ENCODE data around the gene CTXND2.
"Not testable (repeated sequence)": the region's sequence is repeated elsewhere in the genome, so short reads cannot be mapped to it uniquely, and the experiment has no call there.

The CTXND2 gene

DNA sequence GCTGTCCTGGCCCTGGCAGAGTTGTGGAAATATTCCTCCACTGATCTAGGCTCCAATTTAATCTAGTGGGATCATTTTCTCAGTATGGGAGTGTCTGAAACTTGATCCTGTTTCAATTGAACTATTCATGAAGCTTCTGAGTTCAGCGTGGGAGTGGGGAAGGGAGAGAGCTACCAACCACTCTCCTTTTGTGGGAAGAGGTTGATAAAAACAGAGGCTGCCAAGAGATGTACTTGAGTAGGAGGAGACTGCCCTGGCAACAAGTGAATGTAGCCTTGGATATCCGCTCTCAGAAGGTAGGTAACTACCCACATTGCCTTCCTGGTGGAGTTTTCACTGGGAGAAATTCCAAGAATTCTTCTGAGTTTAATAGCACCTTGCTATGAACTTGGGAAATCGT lies at the start of gene CTXND2:
CTXND2 (plus strand) TSS at position 119 of the 400 bp plus-strand sequence. CDS start 25,179 bp downstream, outside the sequence.
- ATAC-seq (replicated peaks; ENCODE audit: extremely low read depth, poor library complexity, severe bottlenecking) (no peak), DNase-seq (ENCODE audit: low spot score in 2 of 2) (no peak)
- Mint-ChIP-seq H3K4me1 (peaks cover 20% of the 10 kb centered on the region), H3K27me3 (no peaks in the 10 kb centered on the region), H3K36me3 (ENCODE audit: insufficient read depth) (no peaks in the 10 kb centered on the region), H3K27ac (ENCODE audit: low read depth) (no peak within 1 kb of the TSS), H3K9me3 (no peaks in the 10 kb centered on the region), H3K4me3 (no peak within 1 kb of the TSS)

DNA sequence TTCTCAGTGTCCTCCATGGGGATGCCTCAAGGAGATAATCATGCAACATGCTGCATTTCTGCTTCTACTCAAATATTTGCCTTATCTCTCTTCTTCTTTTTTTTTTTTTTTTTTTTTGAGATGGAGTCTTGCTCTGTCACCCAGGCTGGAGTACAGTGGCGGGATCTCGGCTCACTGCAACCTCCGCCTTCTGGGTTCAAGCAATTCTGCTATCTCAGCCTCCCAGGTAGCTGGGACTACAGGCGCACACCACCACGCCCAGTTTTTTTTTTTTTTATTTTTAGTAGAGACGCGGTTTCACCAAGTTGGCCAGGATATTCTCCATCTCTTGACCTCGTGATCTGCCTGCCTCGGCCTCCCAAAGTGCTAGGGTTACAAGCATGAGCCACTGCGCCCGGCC lies 46.1 kb upstream of the CTXND2 start:
- peaks cover 28% of the 10 kb centered on the region for H3K36me3 Mint-ChIP-seq (ENCODE audit: insufficient read depth)
- DNase-seq (ENCODE audit: low spot score in 2 of 2); H3K9me3 Mint-ChIP-seq; H3K4me3 Mint-ChIP-seq; H3K27ac Mint-ChIP-seq (ENCODE audit: low read depth); H3K27me3 Mint-ChIP-seq; ATAC-seq (replicated peaks; ENCODE audit: extremely low read depth, poor library complexity, severe bottlenecking); H3K4me1 Mint-ChIP-seq: not testable (repeated sequence)

DNA sequence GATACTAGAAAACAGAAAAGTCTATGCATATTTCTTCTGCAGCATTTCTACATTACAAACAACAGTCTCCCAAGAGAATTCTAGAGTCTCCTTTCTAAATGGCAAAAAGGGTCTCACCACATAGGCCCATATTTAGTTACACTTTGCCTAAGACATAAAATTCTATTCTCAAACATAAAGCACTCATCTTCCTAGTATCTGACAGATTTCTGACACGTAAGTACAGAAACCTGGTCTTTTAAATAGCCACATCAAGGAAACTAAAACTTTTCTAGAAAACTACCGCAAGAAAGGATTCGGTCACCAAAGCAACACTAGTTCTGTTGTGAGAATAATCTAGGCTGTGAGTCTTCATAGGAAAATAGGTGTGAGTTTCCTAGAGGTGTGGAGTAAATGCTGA lies 45.3 kb upstream of the CTXND2 start:
- DNase-seq (ENCODE audit: low spot score in 2 of 2) (no peak), ATAC-seq (replicated peaks; ENCODE audit: extremely low read depth, poor library complexity, severe bottlenecking) (no peak)
- H3K27me3 Mint-ChIP-seq, result no peaks in the 10 kb centered on the region
- H3K9me3 Mint-ChIP-seq, result no peaks in the 10 kb centered on the region
- H3K36me3 Mint-ChIP-seq (ENCODE audit: insufficient read depth), result peaks cover 24% of the 10 kb centered on the region
- no peaks in the 10 kb centered on the region for H3K4me1 Mint-ChIP-seq
- H3K27ac Mint-ChIP-seq (ENCODE audit: low read depth), result no peak overlapping the region
- no peak overlapping the region for H3K4me3 Mint-ChIP-seq

DNA sequence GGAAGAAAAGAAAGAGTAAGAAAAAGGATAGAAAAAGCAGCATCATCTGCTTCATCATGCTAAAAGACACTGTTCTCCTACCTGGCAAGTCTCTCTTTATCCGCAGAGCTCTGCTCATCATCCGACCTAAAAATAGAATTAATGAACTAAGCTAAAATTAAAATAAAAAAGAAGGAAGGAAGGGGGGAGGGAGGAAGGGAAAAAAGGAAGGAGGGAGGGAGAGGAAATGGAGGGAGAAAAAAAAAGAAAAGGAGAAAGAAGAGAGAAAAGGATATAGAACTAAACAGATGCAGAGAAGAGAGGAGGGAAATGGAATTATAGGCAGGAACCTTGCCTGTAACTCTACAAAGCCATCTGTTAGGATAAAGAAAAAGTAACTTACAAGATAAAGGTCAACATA lies 44.6 kb upstream of the CTXND2 start:
- H3K4me3 Mint-ChIP-seq, result no peak overlapping the region

DNA sequence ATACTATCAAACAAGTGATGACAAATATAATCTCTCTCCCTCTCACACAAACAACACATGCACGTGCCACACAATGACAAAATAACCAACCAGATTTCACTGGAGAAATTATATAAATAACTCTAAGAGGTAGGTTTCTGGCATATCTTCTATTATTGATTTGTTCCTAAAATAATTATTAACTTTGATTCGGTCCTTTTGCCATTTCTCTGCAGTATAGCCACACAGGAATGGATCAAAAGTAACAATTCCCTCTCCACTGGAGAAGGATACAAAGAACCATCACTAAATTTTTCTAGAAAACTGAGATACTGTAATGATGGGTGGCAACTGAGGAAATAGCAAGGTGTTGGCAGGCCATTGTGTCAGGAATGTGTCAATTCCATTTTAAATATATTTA lies 44.0 kb upstream of the CTXND2 start:
- no peak for DNase-seq (ENCODE audit: low spot score in 2 of 2)
- Mint-ChIP-seq H3K4me3 (no peak overlapping the region), H3K36me3 (ENCODE audit: insufficient read depth) (peaks cover 17% of the 10 kb centered on the region), H3K4me1 (no peaks in the 10 kb centered on the region), H3K27me3 (no peaks in the 10 kb centered on the region), H3K9me3 (no peaks in the 10 kb centered on the region), H3K27ac (ENCODE audit: low read depth) (no peak overlapping the region)
- ATAC-seq (replicated peaks; ENCODE audit: extremely low read depth, poor library complexity, severe bottlenecking), result no peak

More for the DNA sequence above, 44.6 kb upstream of the CTXND2 start:
- ATAC-seq (replicated peaks; ENCODE audit: extremely low read depth, poor library complexity, severe bottlenecking) (no peak), DNase-seq (ENCODE audit: low spot score in 2 of 2) (no peak)
- H3K9me3 Mint-ChIP-seq, result no peaks in the 10 kb centered on the region
- no peaks in the 10 kb centered on the region for H3K27me3 Mint-ChIP-seq
- H3K27ac Mint-ChIP-seq (ENCODE audit: low read depth), result no peak overlapping the region
- H3K36me3 Mint-ChIP-seq (ENCODE audit: insufficient read depth), result peaks cover 21% of the 10 kb centered on the region
- H3K4me1 Mint-ChIP-seq, result no peaks in the 10 kb centered on the region

DNA sequence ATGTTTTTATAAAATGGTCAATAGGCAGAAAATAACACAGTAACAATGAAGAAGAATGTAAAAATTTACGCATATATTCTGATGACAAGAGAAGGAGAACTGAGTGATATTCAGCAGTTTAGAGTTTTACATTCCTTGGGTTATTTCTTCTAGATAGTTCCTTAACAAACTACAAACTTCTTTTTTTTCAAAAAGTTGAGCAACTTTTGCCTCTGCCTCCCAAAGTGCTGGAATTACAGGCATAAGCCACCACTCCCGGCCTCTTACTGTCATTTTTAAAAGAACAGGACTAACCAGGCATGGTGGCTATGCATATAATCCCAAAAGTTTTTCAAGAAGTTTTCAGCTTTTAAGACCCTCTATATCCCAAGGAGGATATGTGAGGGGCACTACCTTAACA lies 43.5 kb upstream of the CTXND2 start:
- DNase-seq (ENCODE audit: low spot score in 2 of 2) (no peak), ATAC-seq (replicated peaks; ENCODE audit: extremely low read depth, poor library complexity, severe bottlenecking) (no peak)
- H3K27me3 Mint-ChIP-seq, result no peaks in the 10 kb centered on the region
- H3K27ac Mint-ChIP-seq (ENCODE audit: low read depth), result no peak overlapping the region
- H3K4me1 Mint-ChIP-seq, result no peaks in the 10 kb centered on the region
- peaks cover 16% of the 10 kb centered on the region for H3K36me3 Mint-ChIP-seq (ENCODE audit: insufficient read depth)
- no peaks in the 10 kb centered on the region for H3K9me3 Mint-ChIP-seq
- H3K4me3 Mint-ChIP-seq, result no peak overlapping the region

DNA sequence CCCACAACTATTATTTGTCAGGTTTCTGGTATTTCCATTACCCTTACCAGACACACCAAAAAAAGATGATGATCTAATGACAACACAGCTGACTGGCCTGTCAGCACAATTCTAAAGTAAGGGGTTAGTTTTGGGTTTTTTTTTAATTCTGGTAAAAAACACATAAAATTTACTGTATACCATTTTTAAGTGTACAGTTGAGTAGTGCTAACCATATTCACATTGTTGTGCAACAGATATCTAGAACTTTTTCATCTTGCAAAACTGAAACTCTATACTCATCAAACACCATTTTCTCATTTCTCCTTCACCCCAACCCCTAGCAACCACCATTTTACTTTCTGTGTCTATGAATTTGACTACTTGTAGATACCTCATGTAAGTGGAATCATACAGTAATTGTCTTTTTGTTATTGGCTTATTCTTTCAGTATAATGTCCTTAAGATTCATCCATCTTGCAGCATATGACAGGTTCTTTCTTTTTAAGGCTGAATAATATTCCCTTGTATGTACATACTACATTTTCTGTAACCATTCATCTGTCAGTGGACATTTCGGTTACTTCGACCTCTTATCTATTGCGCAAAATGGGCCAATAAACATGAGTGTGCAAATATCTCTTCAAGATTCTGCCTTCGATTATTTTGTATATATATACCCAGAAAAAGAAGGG lies 40.3 kb upstream of the CTXND2 start:
- DNase-seq (ENCODE audit: low spot score in 2 of 2) (no peak), ATAC-seq (replicated peaks; ENCODE audit: extremely low read depth, poor library complexity, severe bottlenecking) (no peak)
- Mint-ChIP-seq H3K4me3 (no peak overlapping the region), H3K4me1 (no peaks in the 10 kb centered on the region), H3K27ac (ENCODE audit: low read depth) (no peak overlapping the region), H3K36me3 (ENCODE audit: insufficient read depth) (peaks cover 4% of the 10 kb centered on the region), H3K9me3 (no peaks in the 10 kb centered on the region), H3K27me3 (no peaks in the 10 kb centered on the region)

DNA sequence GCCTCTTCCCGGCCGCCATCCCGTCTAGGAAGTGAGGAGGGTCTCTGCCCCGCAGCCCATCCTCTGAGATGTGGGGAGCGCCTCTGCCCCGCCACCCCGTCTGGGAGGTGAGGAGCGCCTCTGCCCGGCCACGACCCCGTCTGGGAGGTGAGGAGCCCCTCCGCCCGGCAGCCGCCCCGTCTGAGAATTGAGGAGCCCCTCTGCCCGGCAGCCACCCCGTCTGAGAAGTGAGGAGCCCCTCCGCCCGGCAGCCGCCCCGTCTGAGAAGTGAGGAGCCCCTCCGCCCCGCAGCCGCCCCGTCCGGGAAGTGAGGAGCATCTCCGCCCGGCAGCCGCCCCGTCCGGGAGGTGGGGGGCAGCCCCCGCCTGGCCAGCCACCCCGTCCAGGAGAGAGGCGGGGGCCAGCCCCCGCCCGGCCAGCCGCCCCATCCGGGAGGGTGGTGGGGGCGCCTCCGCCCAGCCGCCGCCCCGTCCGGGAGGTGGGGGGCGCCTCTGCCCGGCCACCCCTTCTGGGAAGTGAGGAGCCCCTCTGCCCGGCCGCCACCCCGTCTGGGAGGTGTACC lies 36.1 kb upstream of the CTXND2 start:
- H3K4me3 Mint-ChIP-seq; DNase-seq (ENCODE audit: low spot score in 2 of 2); H3K27me3 Mint-ChIP-seq; H3K4me1 Mint-ChIP-seq; ATAC-seq (replicated peaks; ENCODE audit: extremely low read depth, poor library complexity, severe bottlenecking); H3K9me3 Mint-ChIP-seq; H3K27ac Mint-ChIP-seq (ENCODE audit: low read depth): not testable (repeated sequence)
- H3K36me3 Mint-ChIP-seq (ENCODE audit: insufficient read depth), result peaks cover 16% of the 10 kb centered on the region

DNA sequence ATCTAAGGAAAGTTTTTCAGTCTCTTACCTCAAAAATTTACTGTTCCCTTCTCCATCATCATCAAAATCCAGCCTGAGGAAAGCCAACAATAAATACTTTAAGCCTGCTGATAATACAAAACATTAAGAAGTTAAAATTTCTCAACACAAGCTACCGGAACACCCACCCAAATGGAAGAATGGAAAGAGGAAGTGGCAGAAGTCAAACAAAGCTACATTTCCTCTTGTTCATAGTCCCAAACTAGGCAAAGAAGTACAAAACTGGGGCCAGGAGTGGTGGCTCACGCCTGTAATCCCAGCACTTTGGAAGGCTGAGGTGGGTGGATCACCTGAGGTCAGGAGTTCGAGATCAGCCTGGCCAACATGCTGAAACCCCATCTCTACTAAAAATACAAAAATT lies 34.2 kb upstream of the CTXND2 start:
- not testable (repeated sequence) for H3K9me3 Mint-ChIP-seq; H3K4me1 Mint-ChIP-seq; H3K27me3 Mint-ChIP-seq; H3K4me3 Mint-ChIP-seq; ATAC-seq (replicated peaks; ENCODE audit: extremely low read depth, poor library complexity, severe bottlenecking); DNase-seq (ENCODE audit: low spot score in 2 of 2); H3K27ac Mint-ChIP-seq (ENCODE audit: low read depth)
- peaks cover 19% of the 10 kb centered on the region for H3K36me3 Mint-ChIP-seq (ENCODE audit: insufficient read depth)

DNA sequence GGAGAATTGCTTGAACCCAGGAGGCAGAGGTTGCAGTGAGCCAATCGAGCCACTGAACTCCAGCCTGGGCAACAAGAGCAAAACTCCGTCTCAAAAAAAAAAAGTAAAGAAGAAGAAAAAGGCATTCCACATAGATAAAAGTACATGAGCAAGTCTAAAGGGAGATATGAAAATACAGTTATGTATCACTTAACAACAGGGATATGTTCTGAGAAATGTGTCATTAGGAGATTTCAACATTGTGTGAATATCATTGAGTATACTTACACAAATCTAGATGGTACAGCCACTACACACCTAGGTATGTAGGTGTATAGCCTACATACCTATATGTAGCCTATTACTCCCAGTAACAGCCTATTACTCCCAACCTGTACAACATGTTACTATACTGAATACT lies 23.2 kb upstream of the CTXND2 start:
- peak overlapping the region; percentile 57 for H3K27ac Mint-ChIP-seq (ENCODE audit: low read depth)
- H3K4me1 Mint-ChIP-seq, result peaks cover 26% of the 10 kb centered on the region
- DNase-seq (ENCODE audit: low spot score in 2 of 2) (no peak), ATAC-seq (replicated peaks; ENCODE audit: extremely low read depth, poor library complexity, severe bottlenecking) (no peak)
- H3K36me3 Mint-ChIP-seq (ENCODE audit: insufficient read depth), result peaks cover 2% of the 10 kb centered on the region
- H3K27me3 Mint-ChIP-seq, result no peaks in the 10 kb centered on the region
- no peak overlapping the region for H3K4me3 Mint-ChIP-seq
- H3K9me3 Mint-ChIP-seq, result no peaks in the 10 kb centered on the region

DNA sequence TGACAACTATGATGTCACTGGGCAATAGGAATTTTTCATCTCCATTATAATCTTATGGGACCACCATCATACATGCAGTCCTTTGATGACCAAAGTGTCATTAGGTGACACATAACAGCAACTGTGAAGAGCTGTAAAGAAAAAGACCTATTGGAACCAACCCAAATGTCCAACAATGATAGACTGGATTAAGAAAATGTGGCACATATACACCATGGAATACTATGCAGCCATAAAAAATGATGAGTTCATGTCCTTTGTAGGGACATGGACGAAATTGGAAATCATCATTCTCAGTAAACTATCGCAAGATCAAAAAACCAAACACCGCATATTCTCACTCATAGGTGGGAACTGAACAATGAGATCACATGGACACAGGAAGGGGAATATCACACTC lies 22.7 kb upstream of the CTXND2 start:
- H3K9me3 Mint-ChIP-seq; H3K27me3 Mint-ChIP-seq; H3K36me3 Mint-ChIP-seq (ENCODE audit: insufficient read depth); H3K4me3 Mint-ChIP-seq; ATAC-seq (replicated peaks; ENCODE audit: extremely low read depth, poor library complexity, severe bottlenecking); H3K27ac Mint-ChIP-seq (ENCODE audit: low read depth); DNase-seq (ENCODE audit: low spot score in 2 of 2): not testable (repeated sequence)
- H3K4me1 Mint-ChIP-seq, result peaks cover 23% of the 10 kb centered on the region

DNA sequence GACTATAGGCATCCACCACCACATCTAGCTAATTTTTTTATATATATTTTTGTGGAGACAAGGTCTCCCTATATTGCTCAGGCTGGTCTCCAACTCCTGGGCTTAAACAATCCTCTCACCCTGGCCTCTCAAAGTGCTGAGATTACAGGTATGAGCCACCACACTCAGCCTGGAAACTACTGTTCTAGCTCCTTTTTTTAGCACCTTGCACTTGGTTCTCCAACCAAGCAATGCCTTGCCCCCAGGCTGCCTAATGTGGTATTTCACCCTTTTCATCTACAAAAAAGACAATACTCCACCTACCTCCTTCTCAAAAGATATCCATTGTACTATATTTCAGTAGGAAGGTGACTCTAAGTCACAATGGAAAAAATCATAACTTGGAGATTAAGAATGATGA lies 17.3 kb upstream of the CTXND2 start:
- ATAC-seq (replicated peaks; ENCODE audit: extremely low read depth, poor library complexity, severe bottlenecking), result no peak
- H3K4me1 Mint-ChIP-seq, result peaks cover 40% of the 10 kb centered on the region
- H3K9me3 Mint-ChIP-seq, result no peaks in the 10 kb centered on the region
- H3K36me3 Mint-ChIP-seq (ENCODE audit: insufficient read depth), result peaks cover 6% of the 10 kb centered on the region
- DNase-seq (ENCODE audit: low spot score in 2 of 2), result no peak
- no peaks in the 10 kb centered on the region for H3K27me3 Mint-ChIP-seq
- no peak overlapping the region for H3K27ac Mint-ChIP-seq (ENCODE audit: low read depth)
- H3K4me3 Mint-ChIP-seq, result no peak overlapping the region

DNA sequence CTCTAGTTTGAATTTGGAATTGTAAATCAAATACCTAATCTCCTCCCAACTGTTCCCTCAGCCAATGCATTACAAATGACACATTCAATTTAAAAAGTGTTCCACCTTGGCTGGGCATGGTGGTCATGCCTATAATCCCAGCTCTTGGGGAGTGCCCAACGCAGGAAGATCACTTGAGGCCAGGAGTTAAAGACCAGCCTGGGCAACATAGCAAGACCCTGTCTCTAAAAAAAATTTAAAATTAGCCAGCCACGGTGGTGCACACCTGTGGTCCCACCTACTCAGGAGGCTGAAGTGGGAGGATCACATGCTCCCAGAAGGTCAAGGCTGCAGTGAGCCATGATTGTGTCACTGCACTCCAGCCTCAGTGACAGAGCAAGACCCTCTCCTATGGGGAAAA lies 14.4 kb upstream of the CTXND2 start:
- Mint-ChIP-seq H3K9me3 (no peaks in the 10 kb centered on the region), H3K36me3 (ENCODE audit: insufficient read depth) (peaks cover 12% of the 10 kb centered on the region), H3K4me1 (peaks cover 40% of the 10 kb centered on the region), H3K4me3 (no peak overlapping the region), H3K27ac (ENCODE audit: low read depth) (no peak overlapping the region), H3K27me3 (no peaks in the 10 kb centered on the region)
- ATAC-seq (replicated peaks; ENCODE audit: extremely low read depth, poor library complexity, severe bottlenecking), result no peak
- DNase-seq (ENCODE audit: low spot score in 2 of 2), result no peak

Data from central memory CD8-positive, alpha-beta T cell (primary cell).